Natural killer cell (primary cell): ENCODE measurements around the gene NR6A1. TPM values are rescaled to one million over a fixed set of nuclear protein-coding genes. Genes with fewer than 3 reads are reported as not detected.

Experiments used
- ATAC-seq, 3 donors: fragments of 150-1000 bp in 2 of 3; fragments of 200-7000 bp in 1 of 3; cut with Tn5 transposase; 1 replicate in 1 of 3; 2 replicates in 2 of 3; pipeline ENCODE4 v1.10.0; 2021; ENCODE audit warnings: mild to moderate bottlenecking in 2 of 3, moderate library complexity in 2 of 3
- DNase-seq, 2 donors: peaks; one replicate each; pipeline versions ENCODE4 v3.0.0 to v3.0.0-alpha.2; 2013 to 2021; ENCODE audit warnings: mixed read lengths in 1 of 2
- H3K27ac ChIP-seq: one replicate; pipeline ENCODE4 v1.5.1; 2013; ENCODE audit warnings: mild to moderate bottlenecking, low read length
- H3K27me3 ChIP-seq: one replicate; pipeline ENCODE4 v1.6.1; 2013; ENCODE audit warnings: low read length; ENCODE audit not compliant: control insufficient read depth, insufficient read depth
- H3K36me3 ChIP-seq: one replicate; pipeline ENCODE4 v1.6.1; 2013; ENCODE audit warnings: low read length; ENCODE audit not compliant: control insufficient read depth, insufficient read depth
- H3K4me1 ChIP-seq: one replicate; pipeline ENCODE4 v1.6.1; 2013; ENCODE audit warnings: low read length; ENCODE audit not compliant: control insufficient read depth, insufficient read depth
- H3K4me3 ChIP-seq: one replicate; pipeline ENCODE4 v1.5.1; 2013; ENCODE audit warnings: low read length
- H3K9me3 ChIP-seq: one replicate; pipeline ENCODE4 v1.6.1; 2013; ENCODE audit warnings: low read length; ENCODE audit not compliant: control insufficient read depth, insufficient read depth
- H3K27ac Mint-ChIP-seq, 2 donors: one replicate each; pipeline ENCODE4 v1.8.0; 2022; ENCODE audit warnings: mild to moderate bottlenecking in 2 of 2, mixed read lengths in 2 of 2, moderate library complexity in 1 of 2
- H3K27me3 Mint-ChIP-seq, 2 donors: one replicate each; pipeline ENCODE4 v1.8.0; 2022; ENCODE audit warnings: low read depth in 2 of 2, mixed read lengths in 2 of 2
- H3K36me3 Mint-ChIP-seq: one replicate; pipeline ENCODE4 v1.8.0; 2022; ENCODE audit warnings: mixed read lengths
- H3K4me1 Mint-ChIP-seq, 2 donors: one replicate each; pipeline ENCODE4 v1.8.0; 2022; ENCODE audit warnings: mixed read lengths in 2 of 2
- H3K4me3 Mint-ChIP-seq: one replicate; pipeline ENCODE4 v1.8.0; 2022; ENCODE audit warnings: mild to moderate bottlenecking, moderate library complexity, mixed read lengths
- H3K9me3 Mint-ChIP-seq, 2 donors: one replicate each; pipeline ENCODE4 v1.8.0; 2022; ENCODE audit warnings: mixed read lengths in 2 of 2
- CTCF ChIP-seq: fragments of 200-600 bp; IDR thresholded peaks from one replicate; pipeline ENCODE4 v1.8.0; 2022; ENCODE audit warnings: antibody characterized with exemption
- WGBS: methylation state at CpG from one replicate; pipeline ENCODE4 v1.1.7; 2013; ENCODE audit warnings: missing lambda C conversion rate; ENCODE audit not compliant: insufficient coverage; 5-methylcytosine and 5-hydroxymethylcytosine counted together
- intact Hi-C: fragments of 100-400 bp; cut with micrococcal nuclease; formaldehyde crosslinking; loops from one replicate; pipeline ENCODE4 v1.14.2; 2022
- total RNA-seq, 4 donors: library from RNA; stranded (reverse); fragments of 120-200 nt in 1 of 4; gene quantifications; one replicate each; pipeline versions ENCODE4 v1.2.3 to v1.2.4, GENCODE V29; 2013 to 2022

NR6A1 gene
- total RNA-seq, 3 donors from 2014 or later (not counting 1 experiment from before 2014, with no cell fraction given) = 0.07 to 0.75 (median 0.49) TPM

GRCh38 chr9:124467410-124468060 is 303.6 kb downstream of the NR6A1 start:
- H3K27ac Mint-ChIP-seq = no peak overlapping the region
- Histone ChIP-seq H3K4me3 (no peak overlapping the region), H3K27ac (no peak overlapping the region), H3K9me3 (no peaks in the 10 kb centered on the region), H3K36me3 (no peaks in the 10 kb centered on the region), H3K27me3 (no peaks in the 10 kb centered on the region), H3K4me1 (no peaks in the 10 kb centered on the region)
- DNase-seq (no peak), ATAC-seq (no peak)
- peaks cover 11 to 12% of the 10 kb centered on the region in 2 donors for H3K27me3 Mint-ChIP-seq
- H3K9me3 Mint-ChIP-seq = no peaks in the 10 kb centered on the region
- no peak for TF ChIP-seq CTCF
- no peaks in the 10 kb centered on the region for H3K36me3 Mint-ChIP-seq
- H3K4me3 Mint-ChIP-seq = no peak overlapping the region
- no peaks in the 10 kb centered on the region for H3K4me1 Mint-ChIP-seq
- 89% methylated on average over 17 of the region's 17 CpGs for WGBS
- intact Hi-C loops = no loop called here

Other genes starting within 250 kb of the NR6A1 start
- gene OLFML2A, start 5.8 kb upstream of the NR6A1 start, total RNA-seq = not detected
- gene WDR38, start 82.1 kb upstream of the NR6A1 start, total RNA-seq = not detected
- 100 to 1,000 TPM; 716 to 896 (median 795) TPM for gene RPL35, start 90.6 kb upstream of the NR6A1 start, total RNA-seq
- gene ARPC5L, start 90.8 kb upstream of the NR6A1 start, total RNA-seq = 100 to 1,000 TPM; 131 to 169 (median 139) TPM
- 10 to 100 TPM; 21.5 to 32.4 (median 27.0) TPM for gene GOLGA1, start 169.8 kb upstream of the NR6A1 start, total RNA-seq